ENCODE results near the gene ZBTB43.
A peak's percentile ranks its signal among the peaks of the same experiment; 100 is the strongest.

Gene ZBTB43

GRCh38 chr9:126860077-126860756 lies 55.4 kb downstream of the ZBTB43 start, which contains the start of gene ZBTB34:
ZBTB34 (plus strand) TSS chr9:126860639; CDS start chr9:126879400, 18,761 bp downstream.
- DNase-seq = peak; percentile 76

- DNase-seq = peak; percentile 13
Observed at GRCh38 chr9:126860757-126861466, 56.1 kb downstream of the ZBTB43 start.

GRCh38 chr9:126861707-126862103 lies 56.9 kb downstream of the ZBTB43 start:
- peak; percentile 13 for DNase-seq

- DNase-seq = no peak
Observed at GRCh38 chr9:126862104-126862761, 57.4 kb downstream of the ZBTB43 start.

GRCh38 chr9:126864771-126865170 lies 59.9 kb downstream of the ZBTB43 start:
- no peak for DNase-seq

- DNase-seq = no peak
Observed at GRCh38 chr9:126869368-126869767, 64.5 kb downstream of the ZBTB43 start.

GRCh38 chr9:126872516-126872915 lies 67.7 kb downstream of the ZBTB43 start:
- DNase-seq = no peak

- DNase-seq = no peak
Observed at GRCh38 chr9:126874546-126875314, 69.9 kb downstream of the ZBTB43 start.

- no peak for DNase-seq
Observed at GRCh38 chr9:126875756-126876510, 71.1 kb downstream of the ZBTB43 start.

GRCh38 chr9:126876531-126876930 lies 71.7 kb downstream of the ZBTB43 start:
- DNase-seq = no peak

GRCh38 chr9:126877418-126877817 lies 72.6 kb downstream of the ZBTB43 start:
- peak; percentile 22 for DNase-seq

- no peak for DNase-seq
Observed at GRCh38 chr9:126879288-126879687, 74.4 kb downstream of the ZBTB43 start.

- DNase-seq = no peak
Observed at GRCh38 chr9:126880226-126880946, 75.5 kb downstream of the ZBTB43 start.

GRCh38 chr9:126880947-126881332 lies 76.1 kb downstream of the ZBTB43 start:
- no peak for DNase-seq

GRCh38 chr9:126882746-126883145 lies 77.9 kb downstream of the ZBTB43 start:
- no peak for DNase-seq

- no peak for DNase-seq
Observed at GRCh38 chr9:126883636-126884035, 78.8 kb downstream of the ZBTB43 start.

GRCh38 chr9:126885131-126885641 lies 80.3 kb downstream of the ZBTB43 start:
- no peak for DNase-seq

- no peak for DNase-seq
Observed at GRCh38 chr9:126886034-126886822, 81.4 kb downstream of the ZBTB43 start.

- DNase-seq = no peak
Observed at GRCh38 chr9:126886897-126887296, 82.1 kb downstream of the ZBTB43 start.
